Natural killer cell (primary cell): ENCODE measurements around the gene SDHB. TPM values are rescaled to one million over a fixed set of nuclear protein-coding genes. Genes with fewer than 3 reads are reported as not detected.

Source experiments
- ATAC-seq, 3 donors: fragments of 150-1000 bp in 2 of 3; fragments of 200-7000 bp in 1 of 3; cut with Tn5 transposase; 1 replicate in 1 of 3; 2 replicates in 2 of 3; pipeline ENCODE4 v1.10.0; 2021; ENCODE audit warnings: mild to moderate bottlenecking in 2 of 3, moderate library complexity in 2 of 3
- DNase-seq, 2 donors: peaks; one replicate each; pipeline versions ENCODE4 v3.0.0 to v3.0.0-alpha.2; 2013 to 2021; ENCODE audit warnings: mixed read lengths in 1 of 2
- H3K27ac ChIP-seq: one replicate; pipeline ENCODE4 v1.5.1; 2013; ENCODE audit warnings: mild to moderate bottlenecking, low read length
- H3K27me3 ChIP-seq: one replicate; pipeline ENCODE4 v1.6.1; 2013; ENCODE audit warnings: low read length; ENCODE audit not compliant: control insufficient read depth, insufficient read depth
- H3K36me3 ChIP-seq: one replicate; pipeline ENCODE4 v1.6.1; 2013; ENCODE audit warnings: low read length; ENCODE audit not compliant: control insufficient read depth, insufficient read depth
- H3K4me1 ChIP-seq: one replicate; pipeline ENCODE4 v1.6.1; 2013; ENCODE audit warnings: low read length; ENCODE audit not compliant: control insufficient read depth, insufficient read depth
- H3K4me3 ChIP-seq: one replicate; pipeline ENCODE4 v1.5.1; 2013; ENCODE audit warnings: low read length
- H3K9me3 ChIP-seq: one replicate; pipeline ENCODE4 v1.6.1; 2013; ENCODE audit warnings: low read length; ENCODE audit not compliant: control insufficient read depth, insufficient read depth
- H3K27ac Mint-ChIP-seq, 2 donors: one replicate each; pipeline ENCODE4 v1.8.0; 2022; ENCODE audit warnings: mild to moderate bottlenecking in 2 of 2, mixed read lengths in 2 of 2, moderate library complexity in 1 of 2
- H3K27me3 Mint-ChIP-seq, 2 donors: one replicate each; pipeline ENCODE4 v1.8.0; 2022; ENCODE audit warnings: low read depth in 2 of 2, mixed read lengths in 2 of 2
- H3K36me3 Mint-ChIP-seq: one replicate; pipeline ENCODE4 v1.8.0; 2022; ENCODE audit warnings: mixed read lengths
- H3K4me1 Mint-ChIP-seq, 2 donors: one replicate each; pipeline ENCODE4 v1.8.0; 2022; ENCODE audit warnings: mixed read lengths in 2 of 2
- H3K4me3 Mint-ChIP-seq: one replicate; pipeline ENCODE4 v1.8.0; 2022; ENCODE audit warnings: mild to moderate bottlenecking, moderate library complexity, mixed read lengths
- H3K9me3 Mint-ChIP-seq, 2 donors: one replicate each; pipeline ENCODE4 v1.8.0; 2022; ENCODE audit warnings: mixed read lengths in 2 of 2
- CTCF ChIP-seq: fragments of 200-600 bp; IDR thresholded peaks from one replicate; pipeline ENCODE4 v1.8.0; 2022; ENCODE audit warnings: antibody characterized with exemption
- WGBS: methylation state at CpG from one replicate; pipeline ENCODE4 v1.1.7; 2013; ENCODE audit warnings: missing lambda C conversion rate; ENCODE audit not compliant: insufficient coverage; 5-methylcytosine and 5-hydroxymethylcytosine counted together
- intact Hi-C: fragments of 100-400 bp; cut with micrococcal nuclease; formaldehyde crosslinking; loops from one replicate; pipeline ENCODE4 v1.14.2; 2022
- total RNA-seq, 4 donors: library from RNA; stranded (reverse); fragments of 120-200 nt in 1 of 4; gene quantifications; one replicate each; pipeline versions ENCODE4 v1.2.3 to v1.2.4, GENCODE V29; 2013 to 2022

SDHB gene
- total RNA-seq, 3 donors from 2014 or later (not counting 1 experiment from before 2014, with no cell fraction given) = 56.8 to 62.6 (median 59.5) TPM

- H3K27ac Mint-ChIP-seq = peak overlapping the region in 1 of 2 donors; percentile 51
- intact Hi-C loops = no loop called here
- DNase-seq (no peak), ATAC-seq (peak in 1 of 3 donors; percentile 39)
- peaks cover 5% of the 10 kb centered on the region for H3K4me1 ChIP-seq
- H3K27me3 ChIP-seq = no peaks in the 10 kb centered on the region
- H3K9me3 Mint-ChIP-seq = no peaks in the 10 kb centered on the region
- H3K27ac ChIP-seq = no peak overlapping the region
- no peak for TF ChIP-seq CTCF
- no peak overlapping the region for H3K4me3 ChIP-seq
- H3K27me3 Mint-ChIP-seq = peaks cover 0 to 3% of the 10 kb centered on the region in 2 donors
- no peaks in the 10 kb centered on the region for H3K36me3 Mint-ChIP-seq
- peaks cover 0 to 5% of the 10 kb centered on the region in 2 donors for H3K4me1 Mint-ChIP-seq
- H3K36me3 ChIP-seq = no peaks in the 10 kb centered on the region
- WGBS = 54% methylated on average over 10 of the region's 10 CpGs
- no peak overlapping the region for H3K4me3 Mint-ChIP-seq
- no peaks in the 10 kb centered on the region for H3K9me3 ChIP-seq
Measured at GRCh38 chr1:17099616-17100340, 45.9 kb upstream of the SDHB start.

- Mint-ChIP-seq H3K9me3 (no peaks in the 10 kb centered on the region), H3K36me3 (no peaks in the 10 kb centered on the region), H3K27me3 (peaks cover 0 to 3% of the 10 kb centered on the region in 2 donors), H3K4me3 (no peak overlapping the region), H3K4me1 (peaks cover 0 to 5% of the 10 kb centered on the region in 2 donors), H3K27ac (no peak overlapping the region)
- intact Hi-C loops = no loop called here
- peaks cover 5% of the 10 kb centered on the region for H3K4me1 ChIP-seq
- H3K4me3 ChIP-seq = no peak overlapping the region
- ATAC-seq = peak in 1 of 3 donors; percentile 69
- H3K27me3 ChIP-seq = no peaks in the 10 kb centered on the region
- DNase-seq = no peak
- no peaks in the 10 kb centered on the region for H3K36me3 ChIP-seq
- no peak for TF ChIP-seq CTCF
- WGBS = 65% methylated on average over 13 of the region's 13 CpGs
- H3K27ac ChIP-seq = no peak overlapping the region
- H3K9me3 ChIP-seq = no peaks in the 10 kb centered on the region
Measured at GRCh38 chr1:17098446-17099317, 44.9 kb upstream of the SDHB start.

GRCh38 chr1:17097787-17098186 is 44.0 kb upstream of the SDHB start:
- Mint-ChIP-seq H3K27me3 (peaks cover 0 to 3% of the 10 kb centered on the region in 2 donors), H3K4me3 (no peak overlapping the region), H3K27ac (no peak overlapping the region), H3K4me1 (peaks cover 0 to 5% of the 10 kb centered on the region in 2 donors), H3K36me3 (no peaks in the 10 kb centered on the region), H3K9me3 (no peaks in the 10 kb centered on the region)
- peaks cover 5% of the 10 kb centered on the region for H3K4me1 ChIP-seq
- ATAC-seq (no peak), DNase-seq (no peak)
- WGBS = 64% methylated on average over 14 of the region's 14 CpGs
- intact Hi-C loops = no loop called here
- H3K9me3 ChIP-seq = no peaks in the 10 kb centered on the region
- H3K27me3 ChIP-seq = no peaks in the 10 kb centered on the region
- no peak overlapping the region for H3K27ac ChIP-seq
- no peak overlapping the region for H3K4me3 ChIP-seq
- no peaks in the 10 kb centered on the region for H3K36me3 ChIP-seq
- TF ChIP-seq CTCF = no peak
